OCI-LY1 (cell line): ENCODE data around the gene USP43.

Experiments
- CTCF ChIP-seq: fragments of 200-600 bp; sonication (generic), shearing (Covaris generic); IDR thresholded peaks from 2 replicates; pipeline ENCODE4 v1.5.1; 2017; ENCODE audit warnings: mild to moderate bottlenecking, antibody characterized with exemption, low read length, moderate library complexity, mixed read lengths
- EZH2 ChIP-seq: fragments of 200-600 bp; sonication (generic), shearing (Covaris generic); IDR thresholded peaks from 2 replicates; pipeline ENCODE4 v1.8.0; 2017; ENCODE audit warnings: borderline replicate concordance, mixed run types, mild to moderate bottlenecking, antibody characterized with exemption, low read length, moderate library complexity, mixed read lengths

- TF ChIP-seq CTCF (no peak), EZH2 (no peak)
Observed at GRCh38 chr17:9672266-9672665, 26.9 kb downstream of the USP43 start.
